Psoas muscle (tissue), 8 donors: Measurements from ENCODE around the gene TES. TPM values are rescaled to one million over a fixed set of nuclear protein-coding genes. Genes with fewer than 3 reads are reported as not detected.

Experiments used
- ATAC-seq, 4 donors: fragments of 200-7000 bp; cut with Tn5 transposase; one replicate each; pipeline ENCODE4 v1.9.1; 2020; ENCODE audit warnings: moderate library complexity in 3 of 4, mild to moderate bottlenecking in 2 of 4
- DNase-seq, 2 donors: peaks; one replicate each; pipeline ENCODE4 v3.0.0-alpha.2; 2020
- H3K27ac ChIP-seq: fragments of 200-600 bp; one replicate; pipeline ENCODE4 v1.8.0; 2022
- H3K27me3 ChIP-seq, 3 donors: fragments of 200-600 bp in 1 of 3; one replicate each; pipeline versions ENCODE4 v1.6.1 to v1.8.0; 2013 to 2022; ENCODE audit warnings: low read length in 2 of 3, mild to moderate bottlenecking in 2 of 3, moderate library complexity in 1 of 3; ENCODE audit not compliant: insufficient read depth in 3 of 3
- H3K36me3 ChIP-seq, 2 donors: fragments of 200-600 bp in 1 of 2; one replicate each; pipeline versions ENCODE4 v1.6.1 to v1.8.0; 2013 to 2022; ENCODE audit warnings: low read depth in 1 of 2, mild to moderate bottlenecking in 1 of 2, moderate library complexity in 1 of 2; ENCODE audit not compliant: insufficient read depth in 1 of 2
- H3K4me1 ChIP-seq: fragments of 200-600 bp; one replicate; pipeline ENCODE4 v1.8.0; 2022
- H3K4me3 ChIP-seq: fragments of 200-600 bp; one replicate; pipeline ENCODE4 v1.8.0; 2022; ENCODE audit warnings: mild to moderate bottlenecking
- H3K9me3 ChIP-seq: fragments of 200-600 bp; one replicate; pipeline ENCODE4 v1.8.0; 2022
- CTCF ChIP-seq: fragments of 200-600 bp; IDR thresholded peaks from one replicate; pipeline ENCODE4 v1.8.0; 2022; ENCODE audit warnings: antibody characterized with exemption
- WGBS, 3 donors: extraction: QIAGEN DNeasy Blood & Tissue Kit; methylation state at CpG; one replicate each; pipeline versions ENCODE4 v1.1.6 to v1.1.7; 2013; 5-methylcytosine and 5-hydroxymethylcytosine counted together
- intact Hi-C, 2 donors: fragments of 100-400 bp; cut with DNase I; formaldehyde crosslinking; loops; one replicate each; pipeline versions ENCODE4 v1.11.0 to v1.14.2; 2022
- polyA plus RNA-seq, 3 donors: library from polyadenylated mRNA; stranded (reverse); fragments of 200-250 nt; gene quantifications; one replicate each; pipeline ENCODE4 v1.2.3, GENCODE V29; 2013
- total RNA-seq, 4 donors: library from RNA; stranded (reverse); fragmentation: NEBNext Ultra II Directional in 2 of 4; extraction: Animal tissue kit (Norgen Biotek cat#: 25700) in 2 of 4; gene quantifications; one replicate each; pipeline versions ENCODE4 v1.2.1 to v1.2.4, GENCODE V29; 2021 to 2023
- donor health status: healthy with polysubstance abuse.
- donor health status: DM: no; HTN: no; CAD: no; lungs with moderate emphysema.
- donor health status: Bipolar disorder and iron deficiency.
- donor health status: healthy.
- donor health status: DM: yes; HTN: yes; CAD: no.
- donor health status: DM: no; HTN: no; CAD: no.
- donor health status: DM: no; HTN: no; CAD: no.
- donor health status: DM: yes; HTN: yes; CAD: no.

Gene TES
- total and polyA plus RNA-seq, 7 donors = 2.9 to 8.1 (median 5.8) TPM

GRCh38 chr7:116258734-116259133 lies 48.4 kb downstream of the TES start:
- Histone ChIP-seq H3K27ac (no peak overlapping the region), H3K9me3 (no peaks in the 10 kb centered on the region), H3K4me3 (no peak overlapping the region), H3K36me3 (no peaks in the 10 kb centered on the region), H3K27me3 (no peaks in the 10 kb centered on the region), H3K4me1 (peaks cover 6% of the 10 kb centered on the region)
- intact Hi-C loops = loop anchor here (1.0 to 10.0 kb wide), 4 partner anchors 83 to 556 kb away; partner anchors contain the start of gene CAV1 (in 1 of the 2)
- peak; percentile 91 for TF ChIP-seq CTCF
- 0 to 3% (median 1%) methylated on average over 2 of the region's 2 CpGs for WGBS, 3 donors
- DNase-seq (no peak), ATAC-seq (peak; percentile 57 to 89 (median 70))

- no peak for TF ChIP-seq CTCF
- ATAC-seq (peak in 1 of 4 donors; percentile 26), DNase-seq (no peak)
- no peaks in the 10 kb centered on the region for H3K9me3 ChIP-seq
- intact Hi-C loops = loop anchor here (1.0 to 10.0 kb wide), 4 partner anchors 82 to 555 kb away; partner anchors contain the start of gene CAV1 (in 1 of the 2)
- H3K4me1 ChIP-seq = peaks cover 6% of the 10 kb centered on the region
- H3K36me3 ChIP-seq = no peaks in the 10 kb centered on the region
- H3K27ac ChIP-seq = no peak overlapping the region
- no peak overlapping the region for H3K4me3 ChIP-seq
- H3K27me3 ChIP-seq = no peaks in the 10 kb centered on the region
- 71 to 75% (median 72%) methylated on average over 5 of the region's 5 CpGs for WGBS, 3 donors
Observed at GRCh38 chr7:116259156-116259870, 49.0 kb downstream of the TES start.

- TF ChIP-seq CTCF = no peak
- no peak for ATAC-seq
- no peaks in the 10 kb centered on the region for H3K9me3 ChIP-seq
- intact Hi-C loops = loop anchor here (1.0 to 10.0 kb wide), 6 partner anchors 77 to 555 kb away; partner anchors contain the start of gene CAV1 (in 1 of the 2)
- no peaks in the 10 kb centered on the region for H3K27me3 ChIP-seq
- WGBS, 3 donors = 76 to 95% (median 93%) methylated on average over 5 of the region's 5 CpGs
- no peak overlapping the region for H3K27ac ChIP-seq
- no peak for DNase-seq
- H3K36me3 ChIP-seq = no peaks in the 10 kb centered on the region
- H3K4me1 ChIP-seq = peaks cover 6% of the 10 kb centered on the region
- H3K4me3 ChIP-seq = no peak overlapping the region
Observed at GRCh38 chr7:116259871-116260440, 49.6 kb downstream of the TES start.

- TF ChIP-seq CTCF = no peak
- ATAC-seq (no peak), DNase-seq (no peak)
- intact Hi-C loops = loop anchor here (2.0 to 10.0 kb wide), 3 partner anchors 75 to 553 kb away; no protein-coding TSS in a partner anchor
- Histone ChIP-seq H3K27me3 (no peaks in the 10 kb centered on the region), H3K27ac (no peak overlapping the region), H3K4me3 (no peak overlapping the region), H3K9me3 (no peaks in the 10 kb centered on the region), H3K4me1 (peaks cover 6% of the 10 kb centered on the region), H3K36me3 (no peaks in the 10 kb centered on the region)
- 89 to 91% (median 90%) methylated on average over 3 of the region's 3 CpGs for WGBS, 3 donors
Observed at GRCh38 chr7:116261904-116262303, 51.6 kb downstream of the TES start.
